HG02938 (cell line): ENCODE measurements around the gene MEGF11.
A peak's percentile ranks its signal among the peaks of the same experiment; 100 is the strongest.

Experiments
- ATAC-seq: cut with Tn5 transposase; IDR thresholded peaks from one replicate; pipeline ENCODE4 v1.9.1; 2021; ENCODE audit warnings: mild to moderate bottlenecking, moderate library complexity; ENCODE audit not compliant: unreplicated experiment

MEGF11 gene

GRCh38 chr15:66172324-66172980, 81.1 kb downstream of the MEGF11 start:
- ATAC-seq, result no peak

GRCh38 chr15:66171841-66172240, 81.7 kb downstream of the MEGF11 start:
- ATAC-seq, result no peak

- no peak for ATAC-seq
Observed at GRCh38 chr15:66170716-66171115, 82.8 kb downstream of the MEGF11 start.

- no peak for ATAC-seq
Observed at GRCh38 chr15:66170042-66170441, 83.5 kb downstream of the MEGF11 start.

GRCh38 chr15:66169625-66170024, 83.9 kb downstream of the MEGF11 start:
- ATAC-seq, result no peak

- ATAC-seq, result no peak
Observed at GRCh38 chr15:66169023-66169422, 84.5 kb downstream of the MEGF11 start.

- no peak for ATAC-seq
Observed at GRCh38 chr15:66167854-66168253, 85.7 kb downstream of the MEGF11 start.

- no peak for ATAC-seq
Observed at GRCh38 chr15:66165856-66166255, 87.7 kb downstream of the MEGF11 start.

GRCh38 chr15:66164788-66165187, 88.8 kb downstream of the MEGF11 start:
- ATAC-seq, result no peak

- ATAC-seq, result no peak
Observed at GRCh38 chr15:66163553-66163952, 90.0 kb downstream of the MEGF11 start.

- ATAC-seq, result no peak
Observed at GRCh38 chr15:66162286-66162685, 91.3 kb downstream of the MEGF11 start.

- no peak for ATAC-seq
Observed at GRCh38 chr15:66161575-66162118, 91.9 kb downstream of the MEGF11 start.

GRCh38 chr15:66161108-66161507, 92.4 kb downstream of the MEGF11 start:
- ATAC-seq, result no peak

GRCh38 chr15:66157507-66157906, 96.0 kb downstream of the MEGF11 start:
- no peak for ATAC-seq

GRCh38 chr15:66156310-66156975, 97.1 kb downstream of the MEGF11 start:
- no peak for ATAC-seq

- no peak for ATAC-seq
Observed at GRCh38 chr15:66155065-66155464, 98.5 kb downstream of the MEGF11 start.

GRCh38 chr15:66154581-66154980, 99.0 kb downstream of the MEGF11 start:
- ATAC-seq, result no peak

- ATAC-seq, result peak; percentile 68
Observed at GRCh38 chr15:66153549-66154415, 99.8 kb downstream of the MEGF11 start.

GRCh38 chr15:66152650-66153049, 100.9 kb downstream of the MEGF11 start:
- ATAC-seq, result no peak

GRCh38 chr15:66151809-66152208, 101.7 kb downstream of the MEGF11 start:
- no peak for ATAC-seq

- no peak for ATAC-seq
Observed at GRCh38 chr15:66149871-66150270, 103.7 kb downstream of the MEGF11 start.
